Measurements from ENCODE around the gene DYNC1H1. TPM values are rescaled to one million over a fixed set of nuclear protein-coding genes. Genes with fewer than 3 reads are reported as not detected.

DYNC1H1 gene
- total RNA-seq, 4 donors from 2014 or later, result 486 to 737 (median 718) TPM

DNA sequence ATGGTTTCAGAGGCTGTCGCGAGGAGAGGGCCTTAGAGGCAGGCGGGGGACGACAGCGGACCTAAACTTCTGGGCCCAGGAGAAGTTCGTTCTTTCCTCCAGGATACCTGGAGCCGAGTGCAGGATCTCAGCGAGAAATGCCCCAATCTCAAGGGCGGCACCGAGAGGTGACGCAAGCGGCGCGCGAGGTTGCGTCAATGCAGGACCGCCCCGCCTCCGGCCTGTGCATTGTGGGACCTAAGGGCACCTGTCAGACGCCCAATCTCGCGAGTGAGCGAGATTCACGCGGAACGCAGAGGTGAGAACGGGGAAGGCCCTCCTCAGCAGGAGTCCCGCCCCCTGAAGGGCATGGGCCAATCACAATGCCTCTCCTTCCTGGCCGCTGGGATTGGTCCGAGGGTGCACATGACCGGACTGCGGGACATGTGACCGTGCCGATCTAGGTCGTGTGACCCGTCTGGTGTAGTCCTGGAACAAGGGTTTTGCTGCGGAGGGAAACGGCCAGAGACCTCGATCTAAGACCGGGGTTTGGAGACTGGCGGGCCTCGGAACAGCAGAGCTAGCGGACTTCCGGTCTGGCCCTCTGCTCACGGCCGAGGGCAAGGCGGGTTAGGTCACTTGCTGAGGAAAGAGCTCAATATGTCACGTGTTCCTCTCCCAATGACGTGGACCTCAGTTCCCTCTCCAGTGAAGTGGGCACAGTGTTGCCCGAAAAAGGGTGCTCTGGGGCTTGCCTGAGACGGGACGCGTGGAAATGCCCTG is 16.3 kb upstream of the DYNC1H1 start:
- Histone ChIP-seq H3K27me3 (no peaks in the 10 kb centered on the region), H3K9me3 (no peaks in the 10 kb centered on the region), H3K4me1 (peaks cover 17 to 20% of the 10 kb centered on the region in 2 donors), H3K4me3 (peak overlapping the region; percentile 77 to 96 (median 89)), H3K36me3 (no peaks in the 10 kb centered on the region), H3K27ac (peak overlapping the region; percentile 95 to 100 (median 99))
- peak; percentile 74 to 90 for TF ChIP-seq POLR2A (IDR thresholded peaks at IDR 0.05)
- TF ChIP-seq, protein P1, sequence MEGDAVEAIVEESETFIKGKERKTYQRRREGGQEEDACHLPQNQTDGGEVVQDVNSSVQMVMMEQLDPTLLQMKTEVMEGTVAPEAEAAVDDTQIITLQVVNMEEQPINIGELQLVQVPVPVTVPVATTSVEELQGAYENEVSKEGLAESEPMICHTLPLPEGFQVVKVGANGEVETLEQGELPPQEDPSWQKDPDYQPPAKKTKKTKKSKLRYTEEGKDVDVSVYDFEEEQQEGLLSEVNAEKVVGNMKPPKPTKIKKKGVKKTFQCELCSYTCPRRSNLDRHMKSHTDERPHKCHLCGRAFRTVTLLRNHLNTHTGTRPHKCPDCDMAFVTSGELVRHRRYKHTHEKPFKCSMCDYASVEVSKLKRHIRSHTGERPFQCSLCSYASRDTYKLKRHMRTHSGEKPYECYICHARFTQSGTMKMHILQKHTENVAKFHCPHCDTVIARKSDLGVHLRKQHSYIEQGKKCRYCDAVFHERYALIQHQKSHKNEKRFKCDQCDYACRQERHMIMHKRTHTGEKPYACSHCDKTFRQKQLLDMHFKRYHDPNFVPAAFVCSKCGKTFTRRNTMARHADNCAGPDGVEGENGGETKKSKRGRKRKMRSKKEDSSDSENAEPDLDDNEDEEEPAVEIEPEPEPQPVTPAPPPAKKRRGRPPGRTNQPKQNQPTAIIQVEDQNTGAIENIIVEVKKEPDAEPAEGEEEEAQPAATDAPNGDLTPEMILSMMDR (IDR thresholded peaks at IDR 0.05 in 4 of 5, conservative IDR thresholded peaks at IDR 0.05 in 1 of 5), result peak in 2 of 5 experiments; percentile 9 to 36
- peak; percentile 100 for DNase-seq
- ATAC-seq, result peak; percentile 95 to 99
- intact Hi-C loops (cut with DNase I; ENCODE audit: low total_unique reads), result loop anchor here (1.0 kb wide), 4 partner anchors 16 to 187 kb away; partner anchors contain the start of genes DYNC1H1 and PPP2R5C
- in situ Hi-C loops (cut with MboI; ENCODE audit: low sequenced_read_pairs in 4 of 4), result loop anchor here in 3 of 4 donors (10.0 to 25.0 kb wide), 2 partner anchors 173 to 186 kb away; partner anchors contain the start of gene PPP2R5C (in 2 of the 3)

DNA sequence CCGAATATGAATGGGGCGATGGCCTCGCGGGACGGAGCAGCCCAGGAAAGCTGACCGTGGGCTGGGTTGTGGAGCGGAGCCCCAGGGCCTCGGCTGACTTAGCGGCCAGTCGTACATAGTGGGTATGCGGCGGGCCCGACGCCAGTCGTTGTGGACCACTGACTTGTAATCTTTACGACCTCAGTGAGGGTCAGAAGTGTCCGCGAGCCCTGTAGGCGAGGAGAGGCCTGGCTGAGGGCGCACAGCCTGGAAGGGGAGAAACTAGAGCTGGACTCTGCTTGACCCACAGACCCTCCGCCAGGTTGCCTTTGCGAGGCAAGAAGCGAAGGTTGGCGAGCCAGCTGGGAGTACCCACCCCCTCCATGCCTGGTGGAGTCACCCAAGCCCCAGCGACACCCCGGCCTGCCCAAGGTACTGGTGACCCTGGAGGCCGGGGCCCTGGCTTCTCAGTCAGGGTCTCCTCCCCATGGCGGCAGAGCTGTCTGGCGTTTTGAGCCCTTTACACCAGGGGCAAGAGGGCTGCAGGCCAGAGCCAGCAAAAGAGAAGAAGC is 15.6 kb upstream of the DYNC1H1 start:
- ATAC-seq (no peak), DNase-seq (no peak)
- intact Hi-C loops (cut with DNase I; ENCODE audit: low total_unique reads), result loop anchor here (1.0 kb wide), 4 partner anchors 16 to 187 kb away; partner anchors contain the start of genes DYNC1H1 and PPP2R5C
- Histone ChIP-seq H3K27ac (peak overlapping the region; percentile 95 to 99 (median 98)), H3K36me3 (no peaks in the 10 kb centered on the region), H3K4me3 (peak overlapping the region; percentile 77 to 96 (median 89)), H3K27me3 (no peaks in the 10 kb centered on the region), H3K9me3 (no peaks in the 10 kb centered on the region), H3K4me1 (peaks cover 17 to 20% of the 10 kb centered on the region in 2 donors)
- no peak for TF ChIP-seq POLR2A (IDR thresholded peaks at IDR 0.05)
- TF ChIP-seq, protein P1 (IDR thresholded peaks at IDR 0.05 in 4 of 5, conservative IDR thresholded peaks at IDR 0.05 in 1 of 5), result no peak
- in situ Hi-C loops (cut with MboI; ENCODE audit: low sequenced_read_pairs in 4 of 4), result loop anchor here in 3 of 4 donors (10.0 to 25.0 kb wide), 2 partner anchors 174 to 186 kb away; partner anchors contain the start of gene PPP2R5C (in 2 of the 3)

GRCh38 chr14:101950100-101950499 is 14.3 kb upstream of the DYNC1H1 start:
- TF ChIP-seq, protein P1 (IDR thresholded peaks at IDR 0.05 in 4 of 5, conservative IDR thresholded peaks at IDR 0.05 in 1 of 5), result no peak
- TF ChIP-seq POLR2A (IDR thresholded peaks at IDR 0.05), result no peak
- intact Hi-C loops (cut with DNase I; ENCODE audit: low total_unique reads) (no loop called here), in situ Hi-C loops (cut with MboI; ENCODE audit: low sequenced_read_pairs in 4 of 4) (loop anchor here in 1 of 4 donors (25.0 kb wide), 1 partner anchor 188 kb away; the partner anchor contains the start of gene PPP2R5C)
- ATAC-seq (no peak), DNase-seq (no peak)
- Histone ChIP-seq H3K4me1 (peaks cover 17 to 20% of the 10 kb centered on the region in 2 donors), H3K27ac (no peak overlapping the region), H3K9me3 (no peaks in the 10 kb centered on the region), H3K36me3 (no peaks in the 10 kb centered on the region), H3K4me3 (no peak overlapping the region), H3K27me3 (no peaks in the 10 kb centered on the region)

GRCh38 chr14:101950516-101951215 is 13.7 kb upstream of the DYNC1H1 start:
- Histone ChIP-seq H3K36me3 (no peaks in the 10 kb centered on the region), H3K27me3 (no peaks in the 10 kb centered on the region), H3K9me3 (no peaks in the 10 kb centered on the region), H3K4me3 (no peak overlapping the region), H3K4me1 (peaks cover 17 to 20% of the 10 kb centered on the region in 2 donors), H3K27ac (no peak overlapping the region)
- intact Hi-C loops (cut with DNase I; ENCODE audit: low total_unique reads), result no loop called here
- no peak for DNase-seq
- in situ Hi-C loops (cut with MboI; ENCODE audit: low sequenced_read_pairs in 4 of 4), result loop anchor here in 1 of 4 donors (25.0 kb wide), 1 partner anchor 188 kb away; the partner anchor contains the start of gene PPP2R5C
- TF ChIP-seq, protein P1 (IDR thresholded peaks at IDR 0.05 in 4 of 5, conservative IDR thresholded peaks at IDR 0.05 in 1 of 5), result no peak
- no peak for TF ChIP-seq POLR2A (IDR thresholded peaks at IDR 0.05)
- ATAC-seq, result no peak
